BLaER1 treated with 17β-estradiol and CSF1 and Interleukin-3, amounts not matched to agents 10 nM and 100 nM (cell line): ENCODE measurements around the gene OSMR.

Source experiments
- H3K27ac ChIP-seq, 11 experiments: shearing (Covaris generic); formaldehyde crosslinking; 2 replicates each; pipeline ENCODE4 v1.8.1; 2022
- H3K27me3 ChIP-seq, 11 experiments: shearing (Covaris generic); formaldehyde crosslinking; 2 replicates each; pipeline ENCODE4 v1.8.1; 2022
- H3K36me3 ChIP-seq, 11 experiments: shearing (Covaris generic); formaldehyde crosslinking; 2 replicates each; pipeline ENCODE4 v1.8.1; 2022
- H3K4me1 ChIP-seq, 10 experiments: shearing (Covaris generic); formaldehyde crosslinking; 2 replicates each; pipeline ENCODE4 v1.8.1; 2022
- H3K4me2 ChIP-seq, 11 experiments: shearing (Covaris generic); formaldehyde crosslinking; 2 replicates each; pipeline ENCODE4 v1.8.1; 2022
- H3K4me3 ChIP-seq, 10 experiments: shearing (Covaris generic); formaldehyde crosslinking; 2 replicates each; pipeline ENCODE4 v1.8.1; 2022
- H3K9ac ChIP-seq, 11 experiments: shearing (Covaris generic); formaldehyde crosslinking; 2 replicates each; pipeline ENCODE4 v1.8.1; 2022
- H3K9me3 ChIP-seq, 11 experiments: shearing (Covaris generic); formaldehyde crosslinking; replicated peaks in 1 of 11; 2 replicates each; pipeline ENCODE4 v1.8.1; 2022
- H4K20me1 ChIP-seq, 11 experiments: shearing (Covaris generic); formaldehyde crosslinking; 2 replicates each; pipeline ENCODE4 v1.8.1; 2022
- Cebpa-rat ChIP-seq, 11 experiments: shearing (Covaris generic); IDR thresholded peaks; 2 replicates each; pipeline ENCODE4 v1.8.1; 2022

Gene OSMR

GRCh38 chr5:38807570-38808483 is 38.0 kb upstream of the OSMR start:
- TF ChIP-seq Cebpa-rat (IDR thresholded peaks at IDR 0.05), result no peak
- peaks cover 0 to 88% (median 0%) of the 10 kb centered on the region in 11 experiments; a peak in 4 of 22 replicates for H3K27me3 ChIP-seq
- H3K4me3 ChIP-seq, result no peak overlapping the region
- H3K4me2 ChIP-seq, result peak overlapping the region in 3 of 11 experiments; percentile 6 to 37 (median 8); a peak in 4 of 22 replicates
- 0 out of 22 replicates have a peak, but pooled peaks cover 0 to 6% (median 0%) of the 10 kb centered on the region in 11 experiments for H4K20me1 ChIP-seq
- no peak overlapping the region for H3K27ac ChIP-seq
- peaks cover 0 to 16% (median 3%) of the 10 kb centered on the region in 10 experiments; a peak in 7 of 20 replicates for H3K4me1 ChIP-seq
- H3K9me3 ChIP-seq, result peaks cover 0 to 17% (median 0%) of the 10 kb centered on the region in 11 experiments; a peak in 11 of 22 replicates
- no peaks in the 10 kb centered on the region for H3K36me3 ChIP-seq
- H3K9ac ChIP-seq, result no peak overlapping the region

- H3K9ac ChIP-seq, result no peak overlapping the region
Measured at GRCh38 chr5:38808666-38809343, 37.0 kb upstream of the OSMR start.

GRCh38 chr5:38809388-38810359 is 36.1 kb upstream of the OSMR start:
- peaks cover 0 to 83% (median 0%) of the 10 kb centered on the region in 11 experiments; a peak in 4 of 22 replicates for H3K27me3 ChIP-seq
- no peak overlapping the region for H3K9ac ChIP-seq
- H3K4me2 ChIP-seq, result peak overlapping the region in 3 of 11 experiments; percentile 16 to 22 (median 17); a peak in 4 of 22 replicates
- H3K36me3 ChIP-seq, result no peaks in the 10 kb centered on the region
- H4K20me1 ChIP-seq, result 0 out of 22 replicates have a peak, but pooled peaks cover 0 to 6% (median 0%) of the 10 kb centered on the region in 11 experiments
- TF ChIP-seq Cebpa-rat (IDR thresholded peaks at IDR 0.05), result no peak
- no peak overlapping the region for H3K4me3 ChIP-seq
- peaks cover 0 to 17% (median 0%) of the 10 kb centered on the region in 11 experiments; a peak in 11 of 22 replicates for H3K9me3 ChIP-seq
- peaks cover 0 to 16% (median 3%) of the 10 kb centered on the region in 10 experiments; a peak in 7 of 20 replicates for H3K4me1 ChIP-seq
- no peak overlapping the region for H3K27ac ChIP-seq

More at GRCh38 chr5:38808666-38809343, 37.0 kb upstream of the OSMR start:
- Histone ChIP-seq H3K36me3 (no peaks in the 10 kb centered on the region), H3K4me2 (peak overlapping the region in 1 of 11 experiments; percentile 16; a peak in 1 of 22 replicates), H4K20me1 (0 out of 22 replicates have a peak, but pooled peaks cover 0 to 6% (median 0%) of the 10 kb centered on the region in 11 experiments), H3K4me3 (no peak overlapping the region), H3K4me1 (peaks cover 0 to 16% (median 3%) of the 10 kb centered on the region in 10 experiments; a peak in 7 of 20 replicates), H3K27ac (no peak overlapping the region), H3K27me3 (peaks cover 0 to 83% (median 0%) of the 10 kb centered on the region in 11 experiments; a peak in 4 of 22 replicates), H3K9me3 (peaks cover 0 to 17% (median 0%) of the 10 kb centered on the region in 11 experiments; a peak in 11 of 22 replicates)
- TF ChIP-seq Cebpa-rat (IDR thresholded peaks at IDR 0.05), result no peak

GRCh38 chr5:38814879-38815278 is 30.9 kb upstream of the OSMR start:
- TF ChIP-seq Cebpa-rat (IDR thresholded peaks at IDR 0.05), result no peak
- Histone ChIP-seq H3K27ac (no peak overlapping the region), H3K27me3 (peaks cover 0 to 54% (median 0%) of the 10 kb centered on the region in 11 experiments; a peak in 4 of 22 replicates), H3K36me3 (no peaks in the 10 kb centered on the region), H3K4me2 (no peak overlapping the region), H3K4me3 (no peak overlapping the region), H3K4me1 (no peaks in the 10 kb centered on the region), H3K9me3 (peaks cover 0 to 10% (median 0%) of the 10 kb centered on the region in 11 experiments; a peak in 5 of 22 replicates), H3K9ac (no peak overlapping the region), H4K20me1 (no peaks in the 10 kb centered on the region)

- Histone ChIP-seq H3K4me3 (no peak overlapping the region), H3K27ac (no peak overlapping the region), H3K36me3 (no peaks in the 10 kb centered on the region), H3K4me1 (no peaks in the 10 kb centered on the region), H3K27me3 (peaks cover 0 to 47% (median 0%) of the 10 kb centered on the region in 11 experiments; a peak in 4 of 22 replicates), H3K9me3 (peaks cover 0 to 14% (median 0%) of the 10 kb centered on the region in 11 experiments; a peak in 5 of 22 replicates), H3K9ac (no peak overlapping the region), H3K4me2 (no peak overlapping the region), H4K20me1 (no peaks in the 10 kb centered on the region)
- no peak for TF ChIP-seq Cebpa-rat (IDR thresholded peaks at IDR 0.05)
Measured at GRCh38 chr5:38816083-38817030, 29.5 kb upstream of the OSMR start.

- no peak for TF ChIP-seq Cebpa-rat (IDR thresholded peaks at IDR 0.05)
- Histone ChIP-seq H3K4me2 (no peak overlapping the region), H3K9me3 (peaks cover 13 to 29% (median 16%) of the 10 kb centered on the region in 11 experiments), H3K27ac (no peak overlapping the region), H3K4me3 (no peak overlapping the region), H3K27me3 (peaks cover 0 to 10% (median 0%) of the 10 kb centered on the region in 11 experiments; a peak in 2 of 22 replicates), H3K4me1 (peaks cover 0 to 27% (median 22%) of the 10 kb centered on the region in 10 experiments; a peak in 18 of 20 replicates), H4K20me1 (no peaks in the 10 kb centered on the region), H3K36me3 (no peaks in the 10 kb centered on the region), H3K9ac (no peak overlapping the region)
Measured at GRCh38 chr5:38821679-38822078, 24.1 kb upstream of the OSMR start.

GRCh38 chr5:38823503-38823902 is 22.3 kb upstream of the OSMR start:
- H3K9me3 ChIP-seq, result peaks cover 14 to 42% (median 27%) of the 10 kb centered on the region in 11 experiments
- H4K20me1 ChIP-seq, result no peaks in the 10 kb centered on the region
- no peak overlapping the region for H3K9ac ChIP-seq
- TF ChIP-seq Cebpa-rat (IDR thresholded peaks at IDR 0.05), result no peak
- no peak overlapping the region; a peak in 2 of 22 replicates for H3K27ac ChIP-seq
- H3K4me1 ChIP-seq, result peaks cover 6 to 45% (median 40%) of the 10 kb centered on the region in 10 experiments
- H3K4me2 ChIP-seq, result peak overlapping the region in 1 of 11 experiments; percentile 35; a peak in 1 of 22 replicates
- H3K4me3 ChIP-seq, result no peak overlapping the region
- no peaks in the 10 kb centered on the region for H3K36me3 ChIP-seq
- peaks cover 0 to 11% (median 0%) of the 10 kb centered on the region in 11 experiments; a peak in 2 of 22 replicates for H3K27me3 ChIP-seq
